Osteoblast (primary cell): ENCODE measurements around the gene QRICH1. TPM values are rescaled to one million over a fixed set of nuclear protein-coding genes. Genes with fewer than 3 reads are reported as not detected.
A peak's percentile ranks its signal among the peaks of the same experiment; 100 is the strongest.

ENCODE experiments used
- DNase-seq: peaks from one replicate; pipeline ENCODE4 v3.0.0; 2011; ENCODE audit warnings: low spot score, mixed read lengths; ENCODE audit not compliant: insufficient read length; ENCODE audit errors: missing footprints
- H2AFZ ChIP-seq: 2 replicates; pipeline ENCODE4 v1.6.0; 2011; ENCODE audit warnings: mild to moderate bottlenecking, low read length
- H3K27ac ChIP-seq: 2 replicates; pipeline ENCODE4 v1.5.1; 2011; ENCODE audit warnings: mild to moderate bottlenecking, low read depth, low read length, moderate library complexity
- H3K27me3 ChIP-seq: 2 replicates; pipeline ENCODE4 v1.6.0; 2012; ENCODE audit warnings: mild to moderate bottlenecking, control low read depth, inconsistent platforms, low read length, moderate library complexity; ENCODE audit not compliant: insufficient read depth
- H3K36me3 ChIP-seq: 2 replicates; pipeline ENCODE4 v1.5.1; 2011; ENCODE audit warnings: mild to moderate bottlenecking, low read length, control low read depth, moderate library complexity; ENCODE audit not compliant: insufficient read depth
- H3K4me1 ChIP-seq: 2 replicates; pipeline ENCODE4 v1.5.1; 2011; ENCODE audit warnings: mild to moderate bottlenecking, low read length, control low read depth, moderate library complexity; ENCODE audit not compliant: insufficient read depth
- H3K4me2 ChIP-seq: 2 replicates; pipeline ENCODE4 v1.6.0; 2011; ENCODE audit warnings: mild to moderate bottlenecking, low read length; ENCODE audit not compliant: insufficient read depth
- H3K4me3 ChIP-seq: fragments of 200-600 bp; sonication (generic); 3 replicates; pipeline ENCODE4 v1.5.1; 2012; ENCODE audit warnings: mild to moderate bottlenecking, low read length, inconsistent platforms; ENCODE audit not compliant: insufficient read depth
- H3K79me2 ChIP-seq: 2 replicates; pipeline ENCODE4 v1.6.0; 2012; ENCODE audit warnings: mild to moderate bottlenecking, low read length, control low read depth, inconsistent platforms; ENCODE audit not compliant: insufficient read depth
- H3K9me3 ChIP-seq: 2 replicates; pipeline ENCODE4 v1.5.1; 2011; ENCODE audit warnings: low read depth, low read length, control low read depth
- H4K20me1 ChIP-seq: 2 replicates; pipeline ENCODE4 v1.6.0; 2012; ENCODE audit warnings: mild to moderate bottlenecking, low read length, control low read depth; ENCODE audit not compliant: insufficient read depth
- CTCF ChIP-seq: IDR thresholded peaks from 2 replicates; pipeline ENCODE4 v1.5.1; 2011; ENCODE audit warnings: mild to moderate bottlenecking, low read depth, low read length, moderate library complexity; ENCODE audit errors: extremely low read depth
- total RNA-seq: library from RNA; depleted of rRNA; stranded (reverse); fragments of >200 nt; gene quantifications from 2 replicates; pipeline ENCODE4 v1.2.3, GENCODE V29; 2012

Gene QRICH1
- total RNA-seq, 1 donor: 167 TPM

- Histone ChIP-seq H3K27me3 (no peaks in the 10 kb centered on the region), H3K4me3 (no peak overlapping the region), H3K27ac (no peak overlapping the region), H2AFZ (no peak overlapping the region), H3K4me2 (no peak overlapping the region), H3K36me3 (peaks cover 77% of the 10 kb centered on the region), H3K4me1 (peaks cover 9% of the 10 kb centered on the region), H3K79me2 (peaks cover 20% of the 10 kb centered on the region), H3K9me3 (no peaks in the 10 kb centered on the region), H4K20me1 (peaks cover 11% of the 10 kb centered on the region)
- TF ChIP-seq CTCF: no peak
- peak; percentile 80 for DNase-seq
These were observed 30.3 kb upstream of the QRICH1 start for GRCh38 chr3:49124203-49124602.

- Histone ChIP-seq H3K4me3 (no peak overlapping the region), H3K27ac (no peak overlapping the region), H4K20me1 (peaks cover 16% of the 10 kb centered on the region), H3K4me1 (peaks cover 12% of the 10 kb centered on the region), H3K36me3 (peaks cover 75% of the 10 kb centered on the region), H3K4me2 (no peak overlapping the region), H2AFZ (no peak overlapping the region), H3K27me3 (no peaks in the 10 kb centered on the region), H3K79me2 (peaks cover 20% of the 10 kb centered on the region), H3K9me3 (no peaks in the 10 kb centered on the region)
- DNase-seq: peak; percentile 67
- no peak for TF ChIP-seq CTCF
These were observed 29.8 kb upstream of the QRICH1 start for GRCh38 chr3:49123687-49124086.

- Histone ChIP-seq H3K4me1 (peaks cover 12% of the 10 kb centered on the region), H3K36me3 (peaks cover 74% of the 10 kb centered on the region), H3K9me3 (no peaks in the 10 kb centered on the region), H3K27ac (no peak overlapping the region), H3K4me3 (no peak overlapping the region), H3K79me2 (peaks cover 18% of the 10 kb centered on the region), H3K27me3 (no peaks in the 10 kb centered on the region), H4K20me1 (peaks cover 16% of the 10 kb centered on the region), H2AFZ (no peak overlapping the region), H3K4me2 (no peak overlapping the region)
- DNase-seq: peak; percentile 52
- no peak for TF ChIP-seq CTCF
These were observed 29.1 kb upstream of the QRICH1 start for GRCh38 chr3:49122886-49123545.

- peak; percentile 79 for DNase-seq
- Histone ChIP-seq H3K27ac (no peak overlapping the region), H3K79me2 (peaks cover 24% of the 10 kb centered on the region), H3K27me3 (no peaks in the 10 kb centered on the region), H3K4me3 (no peak overlapping the region), H3K9me3 (no peaks in the 10 kb centered on the region), H3K4me1 (peaks cover 12% of the 10 kb centered on the region), H3K36me3 (peaks cover 77% of the 10 kb centered on the region), H2AFZ (no peak overlapping the region), H4K20me1 (peaks cover 16% of the 10 kb centered on the region), H3K4me2 (no peak overlapping the region)
- TF ChIP-seq CTCF: no peak
These were observed 28.6 kb upstream of the QRICH1 start for GRCh38 chr3:49122451-49122850.
